GM18907 (cell line): ENCODE results near the gene RALY.

ENCODE experiments used
- ATAC-seq: cut with Tn5 transposase; IDR thresholded peaks from one replicate; pipeline ENCODE4 v1.9.1; 2021; ENCODE audit warnings: mild to moderate bottlenecking, moderate library complexity; ENCODE audit not compliant: unreplicated experiment

RALY gene

DNA sequence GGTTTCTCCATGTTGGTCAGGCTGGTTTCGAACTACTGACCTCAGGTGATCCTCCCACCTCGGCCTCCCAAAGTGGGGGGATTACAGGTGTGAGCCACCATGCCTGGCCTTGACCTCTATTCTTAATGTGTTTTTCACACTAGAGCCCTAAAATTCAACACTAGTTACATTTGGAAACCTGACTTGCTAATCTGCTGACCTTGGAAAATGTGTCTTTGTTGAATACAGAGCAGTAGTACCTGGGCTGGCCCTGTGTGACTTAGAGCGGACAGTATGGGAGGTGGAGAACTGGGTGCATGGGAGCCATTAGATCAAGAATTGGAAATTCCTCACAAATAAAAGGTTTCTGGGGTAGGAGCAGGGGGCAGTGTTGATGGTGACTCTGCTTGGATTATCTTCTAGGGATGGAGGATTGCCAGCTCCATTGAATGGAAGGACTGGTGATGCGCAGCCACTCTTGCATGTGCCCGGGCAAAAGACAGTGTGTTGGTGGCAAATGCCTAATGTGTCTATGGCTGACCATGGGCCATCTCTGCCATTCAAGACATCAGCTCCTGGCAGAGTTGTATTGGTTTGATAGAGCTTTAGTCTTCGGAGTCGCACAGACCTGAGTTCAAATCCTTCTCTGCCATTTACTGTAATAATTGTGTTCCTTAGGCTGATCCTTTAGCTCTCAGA, 53.4 kb downstream of the RALY start:
- ATAC-seq, result no peak

DNA sequence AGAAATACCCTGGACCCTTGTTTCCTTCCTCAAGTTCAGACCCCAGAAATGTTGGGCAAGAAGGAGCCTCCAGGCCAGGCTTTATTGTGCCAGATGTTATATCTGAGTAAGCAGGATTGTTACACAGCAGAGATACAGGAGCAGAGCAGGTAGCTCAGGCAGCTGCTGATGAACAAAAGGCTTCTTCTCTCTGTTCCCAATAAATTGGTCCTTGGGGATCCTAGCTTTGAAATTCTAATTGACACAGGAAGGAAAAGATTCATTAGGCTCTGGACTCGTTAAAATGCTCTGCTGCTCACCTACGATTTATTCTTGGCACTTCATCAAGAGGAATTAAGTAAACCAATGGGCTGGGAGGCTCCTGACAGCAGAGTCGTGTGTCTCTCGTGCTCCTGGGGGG, 54.2 kb downstream of the RALY start:
- ATAC-seq, result no peak

DNA sequence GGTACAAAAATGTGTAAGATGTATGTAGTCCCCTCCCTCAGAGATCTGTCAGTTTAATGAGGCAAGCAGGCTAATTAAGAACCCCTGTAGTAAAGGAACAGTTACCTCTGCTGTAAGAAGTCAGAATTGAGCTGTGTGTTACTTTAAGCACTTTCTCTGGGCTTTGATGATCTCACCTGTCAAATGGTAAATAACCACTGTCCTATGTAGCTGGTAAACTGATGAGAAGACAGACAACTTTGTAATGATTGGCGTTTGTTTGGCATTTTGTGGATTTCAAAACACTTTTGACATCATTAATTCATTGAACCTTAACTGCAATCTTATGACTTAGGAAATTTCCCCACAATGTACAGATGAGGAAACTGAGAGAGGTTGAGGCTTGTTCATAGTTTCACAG, 55.7 kb downstream of the RALY start:
- ATAC-seq, result no peak

GRCh38 chr20:34049897-34050695, 56.4 kb downstream of the RALY start:
- no peak for ATAC-seq

GRCh38 chr20:34052414-34052813, 58.7 kb downstream of the RALY start:
- no peak for ATAC-seq

- no peak for ATAC-seq
Observed at GRCh38 chr20:34055290-34055689, 61.6 kb downstream of the RALY start.

DNA sequence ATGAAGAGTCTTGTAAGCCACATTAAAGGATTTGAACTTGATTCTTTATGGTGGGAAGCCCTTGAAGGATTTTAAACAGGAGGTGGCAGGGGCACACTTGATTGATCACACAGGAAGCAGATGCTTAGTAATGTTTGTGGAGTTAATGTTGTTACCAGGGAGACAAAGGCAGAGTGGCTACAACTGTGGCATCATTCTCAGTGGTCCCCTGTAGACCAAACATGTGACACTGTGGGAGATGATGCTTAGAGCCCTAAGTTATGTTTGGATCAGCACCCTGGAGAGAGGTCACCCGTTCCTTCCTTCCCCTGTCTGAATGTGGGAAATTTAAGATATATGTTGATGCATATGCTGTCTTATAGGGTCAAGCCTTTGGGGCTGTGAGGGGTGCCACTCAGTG, 65.1 kb downstream of the RALY start:
- no peak for ATAC-seq

GRCh38 chr20:34060970-34061369, 67.3 kb downstream of the RALY start:
- no peak for ATAC-seq

DNA sequence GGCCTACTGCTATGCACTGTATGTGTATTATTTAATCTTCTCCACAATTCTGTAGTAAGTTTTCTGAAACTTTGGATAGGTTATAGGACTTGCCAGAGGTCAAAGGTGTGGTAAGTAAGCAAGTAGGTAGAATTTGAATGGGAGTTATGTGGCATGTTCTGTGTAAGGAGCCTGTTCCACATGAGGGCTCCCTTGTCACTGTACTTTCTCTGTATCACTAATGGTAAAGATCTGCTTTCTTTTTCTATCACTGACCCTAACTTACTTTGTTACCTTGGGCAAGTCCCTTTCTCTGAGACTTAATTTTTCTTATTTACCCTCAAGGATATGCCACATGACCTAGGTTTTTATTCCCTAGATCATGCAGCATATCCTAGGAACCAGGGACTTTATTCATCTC, 68.0 kb downstream of the RALY start:
- ATAC-seq, result peak; percentile 63

- ATAC-seq, result no peak
Observed at GRCh38 chr20:34062570-34063482, 69.1 kb downstream of the RALY start.

DNA sequence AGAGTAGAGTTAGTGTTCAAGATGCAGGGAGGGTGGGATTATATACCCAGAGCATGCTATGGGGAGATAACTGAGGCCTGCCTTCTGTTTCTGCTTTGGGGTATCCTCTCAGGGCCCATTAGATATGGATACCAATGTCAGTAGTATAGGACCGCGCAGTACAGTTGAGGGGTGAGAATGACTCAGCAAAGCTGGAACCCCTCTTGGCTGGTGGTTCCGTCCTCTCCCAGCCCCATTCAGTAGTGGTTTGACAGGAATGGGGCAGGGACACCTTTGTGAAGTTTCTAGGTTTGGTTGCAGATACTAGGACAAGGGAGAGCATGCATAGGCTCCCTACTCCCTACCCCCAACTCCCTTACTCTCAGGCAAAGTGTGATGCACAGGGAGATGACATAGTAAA, 70.6 kb downstream of the RALY start:
- no peak for ATAC-seq

DNA sequence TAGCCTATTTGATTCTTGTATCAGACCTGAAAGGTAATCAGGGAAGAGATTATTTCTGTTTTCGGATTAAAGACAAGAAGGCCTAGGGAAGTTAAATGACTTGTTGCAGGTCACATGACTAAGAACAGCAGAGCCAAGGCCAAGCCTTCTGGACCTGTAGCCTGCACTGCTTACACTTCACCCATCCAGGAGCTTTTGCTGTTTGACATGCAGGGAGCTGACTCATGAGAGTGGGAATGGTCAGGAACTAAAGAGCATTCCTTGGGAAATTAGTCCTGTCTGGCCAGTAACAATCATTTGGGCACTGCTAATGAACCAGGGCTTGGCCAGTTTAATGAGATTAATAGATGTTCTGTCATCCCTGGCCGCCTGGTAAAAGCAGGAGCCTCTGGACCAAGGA, 71.5 kb downstream of the RALY start:
- no peak for ATAC-seq

DNA sequence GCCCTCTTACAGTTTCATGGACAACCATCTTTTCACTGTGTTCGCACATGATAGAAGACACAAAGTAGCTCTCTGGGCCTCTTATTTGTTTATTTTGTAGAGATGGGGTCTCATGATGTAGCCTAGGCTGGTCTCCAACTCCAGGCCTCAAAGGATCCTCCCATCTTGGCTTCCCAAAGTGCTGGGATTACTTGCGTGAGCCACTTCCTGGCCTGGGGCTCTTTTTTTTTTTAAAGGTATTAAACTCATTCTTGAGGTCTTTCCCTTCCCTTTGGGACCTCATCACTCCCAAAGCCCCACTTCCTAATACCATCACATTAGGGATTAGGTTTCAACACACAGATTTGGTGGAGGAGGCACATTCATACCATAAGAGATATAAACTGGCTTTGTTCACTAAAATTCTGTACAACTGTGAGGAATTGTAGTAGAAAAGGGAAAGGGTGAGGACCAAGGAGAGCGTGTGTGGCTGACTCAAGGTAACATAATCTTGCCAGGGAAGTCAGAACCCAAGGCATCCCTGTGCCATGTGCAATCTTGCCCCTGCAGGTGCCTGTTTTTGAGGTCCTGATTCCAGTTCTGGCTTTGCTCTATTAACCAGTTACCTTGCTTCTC, 72.9 kb downstream of the RALY start:
- no peak for ATAC-seq

DNA sequence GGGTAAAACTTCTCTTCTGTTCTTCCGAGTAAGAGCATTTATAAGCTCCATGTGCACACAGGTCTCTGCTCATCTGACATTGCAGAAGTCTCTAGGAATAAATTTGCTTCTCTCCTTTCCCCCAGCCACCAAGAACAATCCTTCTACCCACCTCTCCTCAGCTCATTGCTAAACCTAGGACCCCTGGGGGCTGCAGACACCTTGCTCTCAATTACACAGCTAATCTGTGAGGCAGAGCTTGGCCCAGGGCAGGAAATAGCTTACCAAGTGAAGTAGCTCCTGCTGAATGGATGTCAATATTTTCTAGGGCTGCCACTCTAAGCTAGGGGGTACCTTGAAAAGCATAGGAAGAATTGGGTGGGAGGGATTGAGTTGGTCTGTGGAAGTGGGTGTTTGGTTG, 74.3 kb downstream of the RALY start:
- ATAC-seq, result no peak

GRCh38 chr20:34069341-34070078, 75.8 kb downstream of the RALY start:
- peak; percentile 70 for ATAC-seq

DNA sequence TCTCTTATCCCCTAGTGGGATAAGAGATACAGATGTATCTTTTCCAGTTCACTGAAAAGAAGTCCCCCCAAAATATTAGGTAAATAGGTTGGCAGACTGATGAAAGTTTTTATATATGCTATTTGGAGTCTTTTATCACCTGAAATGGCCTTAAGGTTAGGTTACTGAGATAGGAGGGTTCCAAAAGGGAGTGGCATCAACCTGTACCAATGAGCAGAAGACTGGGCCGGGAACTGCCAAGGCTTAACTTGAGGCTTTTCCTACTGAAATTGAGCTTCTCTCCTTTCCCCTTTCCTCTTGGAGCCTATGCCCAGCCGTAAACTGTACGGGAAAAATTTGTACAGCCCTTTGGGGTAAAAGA, 76.3 kb downstream of the RALY start:
- no peak for ATAC-seq

- ATAC-seq, result no peak
Observed at GRCh38 chr20:34070859-34071258, 77.1 kb downstream of the RALY start.

DNA sequence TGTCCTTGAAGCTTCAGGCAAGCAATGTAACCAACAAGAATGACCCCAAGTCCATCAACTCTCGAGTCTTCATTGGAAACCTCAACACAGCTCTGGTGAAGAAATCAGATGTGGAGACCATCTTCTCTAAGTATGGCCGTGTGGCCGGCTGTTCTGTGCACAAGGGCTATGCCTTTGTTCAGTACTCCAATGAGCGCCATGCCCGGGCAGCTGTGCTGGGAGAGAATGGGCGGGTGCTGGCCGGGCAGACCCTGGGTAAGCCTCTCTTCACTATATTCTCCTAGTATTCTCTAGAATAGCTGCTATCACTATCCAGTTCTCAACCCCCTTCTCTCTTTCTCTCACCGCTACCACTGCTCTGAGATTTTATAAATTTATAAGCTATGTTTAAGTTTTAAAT, 78.4 kb downstream of the RALY start:
- ATAC-seq, result no peak

DNA sequence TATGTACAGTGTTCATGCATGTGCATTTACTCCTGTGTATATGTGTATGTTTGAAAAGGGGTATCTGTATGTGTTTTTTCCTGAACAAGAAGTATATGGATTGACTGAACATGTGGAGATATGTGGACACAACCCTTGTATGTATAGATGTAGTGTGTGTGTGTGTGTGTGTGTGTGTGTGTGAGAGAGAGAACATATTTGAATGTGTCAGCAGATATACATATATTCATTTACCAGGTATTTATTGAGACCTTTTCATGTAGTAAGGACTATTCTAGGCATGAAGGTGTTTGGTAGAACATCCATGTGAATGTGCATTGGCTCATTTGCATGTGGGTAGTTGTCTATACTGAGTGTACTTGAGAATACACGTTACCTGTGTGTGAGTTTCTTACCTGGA, 79.1 kb downstream of the RALY start:
- no peak for ATAC-seq

- no peak for ATAC-seq
Observed at GRCh38 chr20:34074101-34074760, 80.5 kb downstream of the RALY start.
